IMR-90 (cell line): ENCODE results near the gene SEPTIN8. TPM values are rescaled to one million over a fixed set of nuclear protein-coding genes. Genes with fewer than 3 reads are reported as not detected.

Source experiments
- ATAC-seq: fragments of 200-7000 bp; cut with Tn5 transposase; 2 replicates; pipeline ENCODE4 v1.9.1; 2020; ENCODE audit warnings: low read depth, mild to moderate bottlenecking, moderate library complexity
- BruUV-seq: library from RNA; stranded (reverse); fragments of 400-500 nt; replicated peaks from 2 replicates; lab custom pipeline; 2021; lab: Mats Ljungman, UMichigan
- CTCF ChIA-PET: fragments of 300-600 bp; formaldehyde crosslinking; extraction: SDS; loops from one replicate; lab custom pipeline; 2021; ENCODE audit warnings: antibody characterized with exemption; lab: Yijun Ruan, JAX
- POLR2A ChIA-PET: fragments of 300-600 bp; sonication (Branson Sonifier 250); formaldehyde crosslinking; loops from one replicate; lab custom pipeline; 2022; ENCODE audit warnings: antibody characterized with exemption; ENCODE audit not compliant: unreplicated experiment; lab: Charles Lee
- DNase-seq: peaks from one replicate; pipeline ENCODE4 v3.0.0; 2013
- H2AFZ ChIP-seq: replicated peaks from 2 replicates; pipeline ENCODE3; 2013; ENCODE audit warnings: low read length, mild to moderate bottlenecking; ENCODE audit not compliant: poor library complexity
- H2AK5ac ChIP-seq: 2 replicates; pipeline ENCODE4 v1.6.1; 2013; ENCODE audit warnings: low read depth, low read length, inconsistent platforms
- H2AK9ac ChIP-seq: replicated peaks from 2 replicates; pipeline ENCODE3; 2013; ENCODE audit warnings: mild to moderate bottlenecking, low read depth, low read length, moderate library complexity; ENCODE audit not compliant: poor library complexity
- H2BK120ac ChIP-seq: 2 replicates; pipeline ENCODE4 v1.6.1; 2013; ENCODE audit warnings: low read depth, low read length, inconsistent platforms
- H2BK15ac ChIP-seq: 3 replicates; pipeline ENCODE4 v1.6.1; 2013; ENCODE audit warnings: low read depth, low read length, inconsistent platforms
- H2BK20ac ChIP-seq: 2 replicates; pipeline ENCODE4 v1.6.1; 2013; ENCODE audit warnings: low read depth, mild to moderate bottlenecking, inconsistent platforms, low read length, moderate library complexity
- H2BK5ac ChIP-seq: 2 replicates; pipeline ENCODE4 v1.6.1; 2013; ENCODE audit warnings: mild to moderate bottlenecking, low read depth, low read length, inconsistent platforms; ENCODE audit not compliant: poor library complexity, severe bottlenecking
- H3K14ac ChIP-seq: replicated peaks from 2 replicates; pipeline ENCODE4 v1.6.1; 2013; ENCODE audit warnings: low read depth, low read length, inconsistent platforms
- H3K18ac ChIP-seq: 2 replicates; pipeline ENCODE4 v1.6.1; 2013; ENCODE audit warnings: low read depth, low read length, control low read depth
- H3K23ac ChIP-seq: 2 replicates; pipeline ENCODE4 v1.6.1; 2013; ENCODE audit warnings: low read depth, low read length, inconsistent platforms
- H3K27ac ChIP-seq: 2 replicates; pipeline ENCODE4 v1.5.1; 2013; ENCODE audit warnings: mild to moderate bottlenecking, control low read depth, low read length; ENCODE audit not compliant: insufficient read depth
- H3K27me3 ChIP-seq: 2 replicates; pipeline ENCODE4 v1.6.1; 2013; ENCODE audit warnings: low read length; ENCODE audit not compliant: control insufficient read depth, insufficient read depth
- H3K36me3 ChIP-seq: 2 replicates; pipeline ENCODE4 v1.6.1; 2013; ENCODE audit warnings: low read length, mixed read lengths; ENCODE audit not compliant: control insufficient read depth, insufficient read depth
- H3K4ac ChIP-seq: 2 replicates; pipeline ENCODE4 v1.6.1; 2013; ENCODE audit warnings: low read depth, low read length, inconsistent platforms
- H3K4me1 ChIP-seq: 2 replicates; pipeline ENCODE4 v1.6.1; 2013; ENCODE audit warnings: low read length, mixed read lengths; ENCODE audit not compliant: control insufficient read depth, insufficient read depth
- H3K4me2 ChIP-seq: 2 replicates; pipeline ENCODE4 v1.6.1; 2013; ENCODE audit warnings: low read depth, mild to moderate bottlenecking, control low read depth, low read length, moderate library complexity
- H3K4me3 ChIP-seq: 2 replicates; pipeline ENCODE4 v1.5.1; 2013; ENCODE audit warnings: low read depth, mild to moderate bottlenecking, control low read depth, low read length, moderate library complexity; ENCODE audit not compliant: insufficient read depth
- H3K56ac ChIP-seq: 2 replicates; pipeline ENCODE4 v1.6.1; 2013; ENCODE audit warnings: low read length, inconsistent platforms; ENCODE audit not compliant: insufficient read depth; ENCODE audit errors: extremely low read depth
- H3K79me1 ChIP-seq, 2 experiments: 2 replicates each; pipeline ENCODE4 v1.6.1; 2013; ENCODE audit warnings: low read length in 2 of 2, inconsistent platforms in 1 of 2, low read depth in 1 of 2
- H3K9ac ChIP-seq: 2 replicates; pipeline ENCODE4 v1.6.1; 2013; ENCODE audit warnings: low read depth, low read length, control low read depth
- H3K9me1 ChIP-seq: 2 replicates; pipeline ENCODE4 v1.6.1; 2013; ENCODE audit warnings: low read length, inconsistent platforms; ENCODE audit not compliant: insufficient read depth
- H3K9me3 ChIP-seq: 2 replicates; pipeline ENCODE4 v1.6.1; 2013; ENCODE audit warnings: low read length; ENCODE audit not compliant: control insufficient read depth, insufficient read depth
- H4K20me1 ChIP-seq: 2 replicates; pipeline ENCODE4 v1.6.1; 2013; ENCODE audit warnings: low read length, inconsistent platforms; ENCODE audit not compliant: insufficient read depth
- H4K5ac ChIP-seq: 2 replicates; pipeline ENCODE4 v1.6.1; 2013; ENCODE audit warnings: mild to moderate bottlenecking, low read depth, low read length, control low read depth
- H4K8ac ChIP-seq, 2 experiments: 2 replicates each; pipeline ENCODE4 v1.6.1; 2013; ENCODE audit warnings: low read depth in 2 of 2, low read length in 2 of 2, control low read depth in 1 of 2, inconsistent platforms in 1 of 2
- H4K91ac ChIP-seq: 2 replicates; pipeline ENCODE4 v1.6.1; 2013; ENCODE audit warnings: low read depth, low read length, inconsistent platforms; ENCODE audit not compliant: insufficient read depth
- BHLHE40 ChIP-seq: fragments of 150-350 bp; IDR thresholded peaks from 2 replicates; pipeline ENCODE4 v1.6.1; 2016; ENCODE audit warnings: mild to moderate bottlenecking, low read depth, low read length
- CEBPB ChIP-seq: IDR thresholded peaks from 2 replicates; pipeline ENCODE4 v1.6.1; 2012; ENCODE audit warnings: low read depth, low read length, improper control_type of control experiment
- CHD1 ChIP-seq: IDR thresholded peaks from 2 replicates; pipeline ENCODE4 v1.6.1; 2012; ENCODE audit warnings: low read depth, low read length, improper control_type of control experiment
- FOS ChIP-seq: fragments of 150-350 bp; IDR thresholded peaks from 2 replicates; pipeline ENCODE4 v1.6.1; 2016; ENCODE audit warnings: low read depth, low read length
- MAFK ChIP-seq: IDR thresholded peaks from 2 replicates; pipeline ENCODE4 v1.6.1; 2012; ENCODE audit warnings: low read depth, low read length, improper control_type of control experiment
- MAZ ChIP-seq: IDR thresholded peaks from 2 replicates; pipeline ENCODE4 v1.6.1; 2012; ENCODE audit warnings: low read depth, mild to moderate bottlenecking, low read length, improper control_type of control experiment, moderate library complexity, borderline replicate concordance
- MXI1 ChIP-seq: IDR thresholded peaks from 2 replicates; pipeline ENCODE4 v1.6.1; 2012; ENCODE audit warnings: low read depth, mild to moderate bottlenecking, low read length, moderate library complexity, borderline replicate concordance
- NFE2L2 ChIP-seq: fragments of 150-350 bp; IDR thresholded peaks from 2 replicates; pipeline ENCODE4 v1.6.1; 2016; ENCODE audit warnings: low read depth, mild to moderate bottlenecking, low read length
- POLR2A ChIP-seq: IDR thresholded peaks from 2 replicates; pipeline ENCODE4 v1.6.1; 2012; ENCODE audit warnings: mild to moderate bottlenecking, low read depth, low read length
- RAD21 ChIP-seq: IDR thresholded peaks from 2 replicates; pipeline ENCODE4 v1.6.1; 2012; ENCODE audit warnings: low read length, improper control_type of control experiment
- RCOR1 ChIP-seq: IDR thresholded peaks from 2 replicates; pipeline ENCODE4 v1.6.1; 2012; ENCODE audit warnings: mild to moderate bottlenecking, low read length, improper control_type of control experiment; ENCODE audit not compliant: insufficient replicate concordance
- RFX5 ChIP-seq: IDR thresholded peaks from 2 replicates; pipeline ENCODE4 v1.8.0; 2012; ENCODE audit warnings: low read depth, mild to moderate bottlenecking, low read length, moderate library complexity
- SMC3 ChIP-seq: fragments of 150-350 bp; IDR thresholded peaks from 2 replicates; pipeline ENCODE4 v1.6.1; 2016; ENCODE audit warnings: low read depth, mild to moderate bottlenecking, antibody characterized with exemption, low read length, moderate library complexity
- USF2 ChIP-seq: fragments of 150-350 bp; IDR thresholded peaks from 2 replicates; pipeline ENCODE4 v1.6.1; 2017; ENCODE audit warnings: mild to moderate bottlenecking, antibody characterized with exemption, low read length, low read depth
- WGBS, 2 experiments: methylation state at CpG; one replicate each; pipeline versions ENCODE4 v1.1.5 to v1.1.7; 2013; ENCODE audit warnings: missing lambda C conversion rate in 2 of 2; ENCODE audit not compliant: insufficient read length in 1 of 2; ENCODE audit errors: extremely low coverage in 2 of 2; 5-methylcytosine and 5-hydroxymethylcytosine counted together
- dilution Hi-C: fragments of 300-500 bp; cut with HindIII; formaldehyde crosslinking; loops from one replicate; pipeline ENCODE4 v1.14.3; 2018; ENCODE audit warnings: low sequenced_read_pairs; ENCODE audit not compliant: unreplicated experiment
- in situ Hi-C: fragments of 300-500 bp; cut with MboI; formaldehyde crosslinking; loops from 3 replicates; pipeline ENCODE4 v1.14.3; 2019; ENCODE audit warnings: low sequenced_read_pairs, inconsistent platforms, mixed read lengths
- intact Hi-C: fragments of 100-400 bp; cut with micrococcal nuclease; formaldehyde crosslinking; loops from 2 replicates; pipeline ENCODE4 v1.10.0; 2022
- polyA plus RNA-seq, 3 experiments: library from polyadenylated mRNA; depleted of rRNA; stranded (reverse); fragments of >200 nt; gene quantifications; 2 replicates each; pipeline ENCODE4 v1.2.3, GENCODE V29; 2012; ENCODE audit warnings: low replicate concordance in 1 of 3
- total RNA-seq: library from RNA; depleted of rRNA; stranded (reverse); fragments of >200 nt; gene quantifications from 2 replicates; pipeline ENCODE4 v1.2.3, GENCODE V29; 2012
- TF ChIP-seq, protein P1 (sequence below): fragments of 150-350 bp; IDR thresholded peaks from 2 replicates; pipeline ENCODE4 v1.6.1; 2016; ENCODE audit warnings: low read depth, mild to moderate bottlenecking, low read length, moderate library complexity, borderline replicate concordance
- TF ChIP-seq, protein P2 (sequence below): conservative IDR thresholded peaks from 2 replicates; pipeline ENCODE4 v1.5.1; 2012; ENCODE audit warnings: mild to moderate bottlenecking, low read depth, low read length, improper control_type of control experiment

The SEPTIN8 gene
- total and polyA plus RNA-seq, 2 of the 4 experiments (the other 2 are of a cell fraction), result 56.2 to 67.2 TPM

DNA sequence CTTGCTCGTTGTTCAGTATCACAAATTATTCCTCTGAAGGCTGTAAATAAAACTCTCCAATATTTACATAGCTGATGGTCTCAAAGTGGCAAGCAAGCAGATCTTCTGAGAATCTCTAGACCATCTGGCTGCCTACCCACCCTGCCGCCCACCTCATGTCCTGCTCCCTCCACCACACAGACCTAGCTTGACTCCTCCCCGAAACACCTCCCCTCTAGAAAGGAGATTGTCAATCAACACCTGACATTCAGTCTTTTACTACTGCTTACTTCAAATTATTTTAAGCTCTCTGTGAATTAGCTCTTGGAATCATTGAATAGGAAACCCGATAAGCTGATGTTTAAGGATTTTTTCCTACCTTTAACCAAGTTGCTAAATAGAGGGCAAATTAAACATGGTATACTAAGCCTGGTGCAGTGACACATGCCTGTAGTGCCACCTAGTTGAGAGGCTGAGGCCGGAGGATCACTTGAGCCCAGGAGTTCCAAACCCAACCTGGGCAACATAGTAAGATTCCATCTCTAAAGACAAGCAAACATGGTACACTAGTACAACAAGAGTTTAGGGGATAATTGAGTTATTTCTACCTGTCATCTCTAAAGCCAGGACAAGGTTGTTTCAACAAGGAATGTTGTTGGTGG, 25.1 kb upstream of the SEPTIN8 start:
- H4K20me1 ChIP-seq, result no peaks in the 10 kb centered on the region
- no peaks in the 10 kb centered on the region; the same call in 1 of the 2 replicates for H3K9me1 ChIP-seq
- H4K5ac ChIP-seq, result no peak overlapping the region
- BruUV-seq, result no TSS peak
- H2AK9ac ChIP-seq, result no peak overlapping the region
- no peak overlapping the region for H2BK20ac ChIP-seq
- H2AK5ac ChIP-seq, result no peak overlapping the region
- dilution Hi-C loops, result no loop called here
- H4K91ac ChIP-seq, result no peak overlapping the region
- DNase-seq, result no peak
- H2BK120ac ChIP-seq, result no peak overlapping the region
- H3K23ac ChIP-seq, result no peak overlapping the region
- H3K4me1 ChIP-seq, result 0 out of 2 replicates have a peak, but pooled peaks cover 2% of the 10 kb centered on the region
- H3K14ac ChIP-seq, result no peak overlapping the region
- H2AFZ ChIP-seq, result no peak overlapping the region
- no peaks in the 10 kb centered on the region for H3K9me3 ChIP-seq
- no peak overlapping the region for H3K56ac ChIP-seq
- H3K4me3 ChIP-seq, result no peak overlapping the region
- H3K18ac ChIP-seq, result no peak overlapping the region
- H3K4ac ChIP-seq, result no peak overlapping the region
- no peak overlapping the region for H4K8ac ChIP-seq
- no peak overlapping the region for H3K27ac ChIP-seq
- in situ Hi-C loops, result no loop called here
- H3K79me1 ChIP-seq, result no peaks in the 10 kb centered on the region
- H3K36me3 ChIP-seq, result no peaks in the 10 kb centered on the region
- ChIA-PET CTCF (interaction anchor here (0.7 to 1.9 kb wide), 2 partner anchors 15 to 18 kb away, joined by 4 read pairs; no protein-coding TSS in a partner anchor), POLR2A (no interaction called here)
- H2BK15ac ChIP-seq, result no peak overlapping the region
- H3K9ac ChIP-seq, result no peak overlapping the region
- TF ChIP-seq RFX5, result no peak
- TF ChIP-seq MAZ, result no peak
- no peak for TF ChIP-seq RCOR1
- TF ChIP-seq, protein P1, sequence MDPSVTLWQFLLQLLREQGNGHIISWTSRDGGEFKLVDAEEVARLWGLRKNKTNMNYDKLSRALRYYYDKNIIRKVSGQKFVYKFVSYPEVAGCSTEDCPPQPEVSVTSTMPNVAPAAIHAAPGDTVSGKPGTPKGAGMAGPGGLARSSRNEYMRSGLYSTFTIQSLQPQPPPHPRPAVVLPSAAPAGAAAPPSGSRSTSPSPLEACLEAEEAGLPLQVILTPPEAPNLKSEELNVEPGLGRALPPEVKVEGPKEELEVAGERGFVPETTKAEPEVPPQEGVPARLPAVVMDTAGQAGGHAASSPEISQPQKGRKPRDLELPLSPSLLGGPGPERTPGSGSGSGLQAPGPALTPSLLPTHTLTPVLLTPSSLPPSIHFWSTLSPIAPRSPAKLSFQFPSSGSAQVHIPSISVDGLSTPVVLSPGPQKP, result no peak
- no peak for TF ChIP-seq POLR2A
- TF ChIP-seq USF2, result no peak
- no peak for TF ChIP-seq BHLHE40
- TF ChIP-seq SMC3, result no peak
- no peak for TF ChIP-seq MAFK
- no peak for TF ChIP-seq FOS
- TF ChIP-seq CHD1, result no peak
- no peak for TF ChIP-seq MXI1
- no peak for TF ChIP-seq NFE2L2
- TF ChIP-seq RAD21, result no peak
- no peak for TF ChIP-seq CEBPB
- TF ChIP-seq, protein P2, sequence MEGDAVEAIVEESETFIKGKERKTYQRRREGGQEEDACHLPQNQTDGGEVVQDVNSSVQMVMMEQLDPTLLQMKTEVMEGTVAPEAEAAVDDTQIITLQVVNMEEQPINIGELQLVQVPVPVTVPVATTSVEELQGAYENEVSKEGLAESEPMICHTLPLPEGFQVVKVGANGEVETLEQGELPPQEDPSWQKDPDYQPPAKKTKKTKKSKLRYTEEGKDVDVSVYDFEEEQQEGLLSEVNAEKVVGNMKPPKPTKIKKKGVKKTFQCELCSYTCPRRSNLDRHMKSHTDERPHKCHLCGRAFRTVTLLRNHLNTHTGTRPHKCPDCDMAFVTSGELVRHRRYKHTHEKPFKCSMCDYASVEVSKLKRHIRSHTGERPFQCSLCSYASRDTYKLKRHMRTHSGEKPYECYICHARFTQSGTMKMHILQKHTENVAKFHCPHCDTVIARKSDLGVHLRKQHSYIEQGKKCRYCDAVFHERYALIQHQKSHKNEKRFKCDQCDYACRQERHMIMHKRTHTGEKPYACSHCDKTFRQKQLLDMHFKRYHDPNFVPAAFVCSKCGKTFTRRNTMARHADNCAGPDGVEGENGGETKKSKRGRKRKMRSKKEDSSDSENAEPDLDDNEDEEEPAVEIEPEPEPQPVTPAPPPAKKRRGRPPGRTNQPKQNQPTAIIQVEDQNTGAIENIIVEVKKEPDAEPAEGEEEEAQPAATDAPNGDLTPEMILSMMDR, result no peak
- no peak for ATAC-seq
- no peak overlapping the region for H3K4me2 ChIP-seq
- H3K27me3 ChIP-seq, result peaks cover 19% of the 10 kb centered on the region
- intact Hi-C loops, result no loop called here
- 78% methylated on average over 1 of the region's 5 CpGs; no CpG with 5 or more reads in 1 of the 2 experiments for WGBS, 2 experiments
- H2BK5ac ChIP-seq, result no peak overlapping the region
